ELF-1 (cell line): ENCODE results near the gene PPCS.
"Not testable (repeated sequence)": the region's sequence is repeated elsewhere in the genome, so short reads cannot be mapped to it uniquely, and the experiment has no call there.

Source experiments
- DNase-seq: peaks from one replicate; pipeline ENCODE4 v3.0.0-alpha.2; 2016; ENCODE audit warnings: low read depth, low spot score

Gene PPCS

DNA sequence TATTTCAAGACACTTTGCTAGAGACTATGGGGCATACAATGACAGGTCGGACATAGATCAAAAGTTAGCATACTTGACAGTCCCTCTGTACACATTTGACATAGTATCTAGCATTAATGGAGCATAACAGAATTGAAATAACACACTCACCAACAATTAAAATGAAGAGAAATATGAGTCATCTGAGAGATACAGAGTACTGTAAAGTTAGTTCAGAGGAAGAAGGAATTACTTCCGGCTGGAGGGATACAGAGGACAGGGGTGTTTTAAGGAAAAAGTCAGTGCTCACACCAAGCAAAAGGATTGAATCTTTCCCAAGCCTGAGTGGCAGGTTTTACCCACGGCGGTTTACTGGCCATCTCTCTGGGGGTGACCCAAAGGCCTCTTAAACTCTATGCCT, 3.0 kb upstream of the PPCS start:
- DNase-seq: no peak

DNA sequence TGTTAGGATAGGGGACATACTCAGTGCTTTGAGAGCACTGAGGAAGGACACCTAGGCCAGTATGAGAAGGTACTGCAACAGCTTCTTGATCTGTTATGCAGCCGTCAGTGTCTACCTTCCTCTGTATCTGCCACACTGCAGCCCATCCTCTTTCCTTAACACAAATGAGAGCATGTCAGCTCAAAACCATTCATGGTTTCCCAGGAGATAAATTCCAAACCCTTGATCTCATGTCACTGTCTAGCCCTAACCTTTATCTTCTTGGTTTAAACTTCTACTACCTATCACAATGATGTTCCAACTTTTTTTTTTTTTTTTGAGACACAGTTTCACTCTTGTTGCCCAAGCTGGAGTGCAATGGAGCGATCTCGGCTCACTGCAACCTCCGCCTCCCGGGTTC, 1.9 kb upstream of the PPCS start:
- no peak for DNase-seq

DNA sequence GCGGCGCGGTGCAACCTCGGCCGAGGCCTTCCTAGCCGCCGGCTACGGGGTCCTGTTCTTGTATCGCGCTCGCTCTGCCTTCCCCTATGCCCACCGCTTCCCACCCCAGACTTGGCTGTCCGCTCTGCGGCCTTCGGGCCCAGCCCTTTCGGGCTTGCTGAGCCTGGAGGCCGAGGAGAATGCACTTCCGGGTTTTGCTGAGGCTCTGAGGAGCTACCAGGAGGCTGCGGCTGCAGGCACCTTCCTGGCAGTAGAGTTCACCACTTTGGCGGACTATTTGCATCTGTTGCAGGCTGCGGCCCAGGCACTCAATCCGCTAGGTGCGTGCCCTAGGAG, 379 bp downstream of the PPCS start:
- peak; percentile 85 for DNase-seq

DNA sequence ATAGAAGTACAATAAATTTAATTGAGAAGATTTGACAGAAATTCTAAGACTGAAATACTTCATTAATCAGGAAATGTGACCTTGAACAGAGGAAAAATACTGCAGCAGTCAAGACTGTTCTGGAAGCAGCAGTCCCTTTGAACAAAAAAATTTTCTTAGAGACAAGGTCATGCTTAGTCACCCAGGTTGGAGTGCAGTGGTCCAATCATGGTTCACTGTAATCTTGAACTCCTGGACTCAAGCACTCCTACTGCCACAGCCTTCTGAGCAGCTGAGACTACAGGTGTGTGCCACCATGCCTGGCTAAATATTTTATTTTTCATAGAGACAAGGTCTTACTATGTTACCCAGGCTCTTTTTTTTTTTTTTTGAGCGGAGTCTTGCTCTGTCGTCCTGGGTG, 4.9 kb downstream of the PPCS start:
- DNase-seq: no peak

DNA sequence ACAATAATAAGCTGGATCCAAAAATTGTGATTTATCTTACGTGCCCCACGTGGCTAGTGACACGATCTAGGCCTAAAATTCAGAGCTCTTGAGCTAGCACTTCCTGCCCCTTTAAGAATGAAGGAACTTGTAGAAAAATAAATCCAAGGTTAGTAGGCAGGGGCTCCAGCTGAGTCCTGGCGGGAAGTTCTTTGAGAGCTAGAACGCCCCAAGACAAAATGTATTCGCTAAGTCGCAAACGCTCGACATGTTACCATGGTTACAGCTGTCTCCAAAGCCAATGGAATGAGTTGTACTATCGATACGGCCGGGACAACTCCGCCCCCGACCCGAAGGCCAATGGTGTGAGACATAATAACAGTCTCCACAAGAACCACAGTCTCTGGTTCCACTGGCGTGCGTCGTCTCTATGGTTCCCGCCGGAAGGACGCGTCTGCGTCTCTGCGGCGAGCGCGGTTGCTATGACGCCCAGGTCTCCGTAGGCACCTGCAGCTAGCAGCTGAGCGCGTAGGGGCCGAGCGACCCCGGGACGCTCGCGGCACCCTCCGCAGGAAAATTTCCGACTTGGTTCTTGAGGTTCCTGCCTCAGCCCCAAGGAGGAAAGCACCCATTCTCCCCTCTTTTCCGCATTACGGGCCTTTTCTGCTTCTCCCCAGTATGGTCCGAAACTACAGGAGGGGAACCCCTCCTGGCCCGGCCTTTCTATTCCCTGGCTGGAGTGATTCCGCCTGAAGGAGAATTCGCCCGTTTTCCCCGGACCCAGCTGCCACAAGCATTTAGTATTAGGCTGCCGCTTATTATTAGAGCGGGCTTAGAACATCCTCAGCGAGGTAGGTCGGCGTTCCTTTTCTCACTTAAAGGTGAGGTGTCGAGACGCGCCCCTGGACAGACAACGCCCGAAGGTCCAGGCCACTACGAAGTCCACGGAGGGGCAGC, 6.8 kb downstream of the PPCS start, which contains the start of gene CCDC30:
Gene CCDC30, plus strand, starts transcription at position 459 of the 936 bp plus-strand sequence. CDS start 17,266 bp downstream, outside the sequence.
- DNase-seq: peak; percentile 99

DNA sequence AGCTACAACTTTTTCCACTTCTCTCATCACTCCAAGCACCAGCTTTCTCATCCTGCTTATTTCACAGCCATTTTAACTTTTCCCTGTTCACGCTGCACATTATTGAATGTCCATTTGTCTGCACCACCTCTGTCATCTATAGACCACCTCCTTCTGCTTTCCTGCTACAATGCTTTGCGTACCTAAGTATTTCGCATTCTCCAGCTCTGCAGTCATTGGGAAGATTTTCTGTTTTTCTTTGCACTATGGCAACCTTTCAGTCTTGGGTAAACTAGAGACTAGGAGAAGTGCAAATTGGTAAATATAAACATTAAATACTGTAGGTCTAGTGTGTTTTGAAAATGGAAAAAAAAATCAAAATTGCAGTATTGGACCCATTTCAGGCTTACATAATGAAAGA, 7.6 kb downstream of the PPCS start:
- DNase-seq: no peak

DNA sequence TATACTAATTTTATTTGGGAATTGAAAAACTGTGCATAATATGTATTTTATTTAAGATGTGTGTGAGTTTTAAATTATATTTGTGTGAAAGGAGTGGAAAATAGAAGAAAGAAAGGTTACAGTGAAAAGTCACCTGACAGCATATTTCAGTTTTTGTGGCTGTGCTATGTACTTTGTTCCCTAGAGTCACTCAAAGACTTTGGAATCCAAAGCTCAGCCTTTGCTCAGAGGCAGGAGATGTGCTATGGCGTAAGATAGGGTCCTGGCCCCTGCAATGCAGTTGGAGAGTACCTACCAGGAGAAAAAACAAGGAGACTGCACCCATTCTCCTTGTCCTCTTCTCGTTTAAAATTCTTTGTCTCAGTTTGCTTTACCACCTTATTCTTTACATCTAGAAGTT, 9.7 kb downstream of the PPCS start:
- DNase-seq: no peak

- DNase-seq: no peak
Observed at GRCh38 chr1:42469727-42470126, 13.4 kb downstream of the PPCS start.

- DNase-seq: no peak
Observed at GRCh38 chr1:42476605-42477004, 20.3 kb downstream of the PPCS start.

- not testable (repeated sequence) for DNase-seq
Observed at GRCh38 chr1:42477354-42477753, 21.0 kb downstream of the PPCS start.

GRCh38 chr1:42477775-42478174, 21.4 kb downstream of the PPCS start:
- no peak for DNase-seq

- peak; percentile 6 for DNase-seq
Observed at GRCh38 chr1:42479621-42480020, 23.3 kb downstream of the PPCS start.

DNA sequence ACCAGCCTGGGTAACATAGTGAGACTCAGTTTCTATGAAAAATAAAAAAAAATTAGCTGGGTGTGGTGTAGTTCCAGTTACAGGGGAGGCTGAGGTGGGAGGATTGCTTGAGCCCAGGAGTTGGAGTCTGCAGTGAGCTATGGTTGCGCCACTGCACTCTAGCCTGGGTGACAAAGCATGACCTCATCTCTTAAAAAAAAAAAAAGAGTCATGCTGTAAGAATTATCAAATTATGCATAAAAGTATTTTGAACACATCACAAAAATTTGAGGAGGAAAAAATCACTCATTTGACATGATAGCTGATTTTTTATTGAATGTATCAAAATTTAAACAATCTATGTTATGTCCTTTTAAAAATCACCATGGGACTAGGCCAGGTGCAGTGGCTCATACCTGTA, 24.6 kb downstream of the PPCS start:
- no peak for DNase-seq

DNA sequence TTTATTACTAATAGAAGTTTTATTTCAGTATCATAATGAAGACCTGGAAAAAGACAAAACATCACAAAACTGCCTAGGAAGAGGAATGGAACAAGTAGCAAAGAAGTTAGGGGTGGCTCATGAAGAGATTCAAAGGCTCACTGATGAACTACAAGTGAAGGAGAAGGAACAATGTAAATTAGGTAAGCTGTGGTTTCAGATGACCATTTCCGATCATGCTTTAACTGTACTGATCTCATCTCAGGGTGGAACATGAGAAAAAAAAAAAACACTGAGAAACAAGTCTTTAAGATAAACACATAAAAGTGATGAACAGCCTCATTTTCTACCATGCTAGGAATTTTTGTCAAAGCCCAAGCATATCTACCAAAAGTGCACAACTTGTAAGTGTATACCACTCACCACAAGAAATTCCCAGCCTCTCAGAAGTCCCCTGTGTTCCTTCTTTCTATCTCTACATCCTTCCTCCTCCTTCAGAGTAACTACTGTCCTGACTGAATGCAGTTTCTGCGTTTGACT, 26.4 kb downstream of the PPCS start:
- no peak for DNase-seq

GRCh38 chr1:42484382-42484781, 28.0 kb downstream of the PPCS start:
- peak; percentile 39 for DNase-seq

- DNase-seq: no peak
Observed at GRCh38 chr1:42490237-42490636, 33.9 kb downstream of the PPCS start.

DNA sequence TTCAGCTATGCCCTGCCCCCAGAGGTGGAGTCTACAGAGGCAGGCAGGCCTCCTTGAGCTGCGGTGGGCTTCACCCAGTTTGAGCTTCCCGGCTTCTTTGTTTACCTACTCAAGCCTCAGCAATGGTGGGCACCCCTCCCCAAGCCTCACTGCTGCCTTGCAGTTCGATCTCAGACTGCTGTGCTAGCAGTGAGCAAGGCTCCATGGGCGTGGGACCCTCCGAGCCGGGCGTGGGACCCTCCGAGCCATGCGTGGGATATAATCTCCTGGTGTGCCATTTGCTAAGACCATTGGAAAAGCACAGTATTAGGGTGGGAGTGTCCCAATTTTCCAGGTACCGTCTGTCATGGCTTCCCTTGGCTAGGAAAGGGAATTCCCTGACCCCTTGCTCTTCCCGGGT, 45.7 kb downstream of the PPCS start:
- not testable (repeated sequence) for DNase-seq

DNA sequence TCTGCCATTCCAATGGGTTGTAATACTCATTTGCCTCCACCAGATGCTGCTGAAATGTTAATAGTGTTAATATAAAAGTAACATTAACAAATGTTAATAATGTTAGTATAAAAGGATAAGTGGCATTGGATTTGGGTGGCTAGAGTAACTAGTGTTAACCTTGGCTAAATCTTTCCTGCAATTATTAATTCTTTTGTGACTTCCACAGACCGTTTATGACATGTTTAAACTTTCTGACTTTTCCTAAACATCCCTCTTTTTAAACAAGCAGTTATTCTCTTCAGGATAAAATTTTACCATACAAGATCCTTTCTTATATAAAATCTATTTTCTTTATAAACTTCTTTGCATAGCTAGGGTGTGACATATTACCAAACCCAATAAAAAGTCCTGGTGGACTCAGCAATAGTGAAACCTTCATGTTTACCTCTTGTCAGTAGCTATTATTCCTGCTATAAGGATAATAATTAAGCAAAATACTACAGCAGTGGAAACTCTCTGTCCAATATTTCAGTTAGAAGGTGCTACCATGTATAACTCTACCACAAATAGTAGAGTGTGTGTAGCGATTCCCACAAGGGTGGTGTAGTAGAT, 48.3 kb downstream of the PPCS start:
- DNase-seq: no peak

DNA sequence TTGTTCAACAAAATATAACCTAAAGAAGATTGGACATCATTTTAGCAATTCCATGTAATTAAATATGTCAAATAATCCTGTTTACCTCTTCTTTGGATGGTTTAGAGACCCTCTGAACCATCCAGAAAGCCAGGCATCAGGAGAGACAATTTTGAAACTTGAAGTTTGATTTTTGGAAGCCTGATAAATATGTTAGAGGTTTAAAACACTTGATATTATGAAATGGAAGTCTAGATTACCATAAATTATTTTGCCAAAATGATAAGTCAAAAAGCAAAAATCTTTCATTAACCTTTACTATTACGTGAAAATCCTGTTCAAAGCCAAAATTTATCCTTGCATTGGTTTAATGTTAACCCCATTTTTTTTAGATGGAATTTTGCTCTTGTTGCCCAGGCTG, 50.2 kb downstream of the PPCS start:
- DNase-seq: no peak
